Measurements from ENCODE around the gene SPRED1. TPM values are rescaled to one million over a fixed set of nuclear protein-coding genes. Genes with fewer than 3 reads are reported as not detected.

Gene SPRED1
- 1 to 10 TPM in 1 of 2 experiments, under 1 TPM in 1; 0.77 to 1.2 TPM for total RNA-seq

- POLR2A ChIA-PET, result interaction anchor here (0.6 kb wide), 2 partner anchors 24 to 29 kb away, joined by 3 to 5 read pairs; no protein-coding TSS in a partner anchor
- no peaks in the 10 kb centered on the region for H3K36me3 Mint-ChIP-seq
- peak; percentile 55 for DNase-seq
Measured at GRCh38 chr15:38252481-38253350, at the start of gene SPRED1. Gene SPRED1, plus strand, starts transcription at chr15:38252836. Its CDS starts 350 bp downstream, at chr15:38253186.

DNA sequence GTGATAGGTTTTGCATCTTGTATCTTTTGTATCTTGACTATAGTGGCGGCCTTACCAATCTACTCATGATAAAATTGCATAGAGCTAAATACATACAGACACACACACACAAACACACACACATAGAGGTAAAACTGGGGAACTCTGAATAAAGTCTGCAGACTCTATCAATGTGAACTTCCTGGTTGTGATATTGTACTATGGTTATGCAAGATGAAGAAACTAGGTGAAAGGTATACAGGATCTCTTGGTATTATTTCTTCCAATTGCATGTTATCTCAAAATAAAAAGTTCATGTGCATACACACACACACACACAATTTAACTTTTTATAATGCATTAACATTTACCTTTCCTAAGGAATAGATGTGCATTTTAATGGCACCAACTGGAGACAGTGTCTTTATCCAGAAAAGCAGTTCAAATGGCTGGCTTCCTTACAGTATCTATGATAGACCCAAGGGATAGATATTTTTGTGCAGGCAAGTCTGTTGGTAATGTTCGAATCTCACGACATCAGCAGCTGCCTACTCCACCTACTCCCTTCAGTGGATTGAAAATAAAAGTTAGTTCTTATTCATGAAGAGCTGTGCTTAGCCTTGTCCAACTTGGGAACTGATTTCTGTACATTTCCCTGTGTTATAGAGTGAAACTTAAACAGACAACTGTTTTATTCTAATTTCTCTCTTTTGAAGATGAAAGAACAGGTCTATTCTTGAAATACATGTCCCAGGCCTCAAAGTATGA is 46.9 kb upstream of the SPRED1 start:
- no peak for ATAC-seq (ENCODE audit: low read depth)
- Mint-ChIP-seq H3K4me1 (no peaks in the 10 kb centered on the region), H3K27ac (no peak overlapping the region), H3K9me3 (no peaks in the 10 kb centered on the region), H3K27me3 (peaks cover 18% of the 10 kb centered on the region), H3K36me3 (no peaks in the 10 kb centered on the region), H3K4me3 (no peak overlapping the region)
- POLR2A ChIA-PET, result no interaction called here
- DNase-seq, result no peak

More at GRCh38 chr15:38252481-38253350, at the start of gene SPRED1:
- ATAC-seq (ENCODE audit: low read depth), result peak; percentile 27
- Mint-ChIP-seq H3K27me3 (peaks cover 47% of the 10 kb centered on the region), H3K4me1 (peaks cover 22% of the 10 kb centered on the region), H3K27ac (peak within 1 kb of the TSS; percentile 60), H3K9me3 (no peaks in the 10 kb centered on the region), H3K4me3 (peak within 1 kb of the TSS; percentile 89)

DNA sequence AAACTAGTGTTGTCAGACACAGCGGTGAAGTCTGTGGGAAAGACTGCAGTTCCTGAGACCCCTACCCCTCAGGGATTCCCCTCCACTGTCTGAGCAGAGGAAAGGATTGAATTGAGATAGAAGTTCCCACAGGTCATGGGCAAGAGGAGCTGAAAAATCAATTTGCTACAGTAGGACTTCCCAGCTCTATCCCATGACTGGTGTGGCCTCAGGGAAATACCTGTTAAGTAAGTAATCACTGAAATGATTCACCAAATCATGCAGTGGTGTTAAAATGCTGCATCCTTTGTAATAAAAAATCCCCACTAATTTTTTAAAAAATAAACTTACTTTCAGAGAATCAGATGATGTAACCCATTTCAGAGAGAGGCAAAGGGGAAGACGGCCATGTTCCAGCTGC is 45.0 kb upstream of the SPRED1 start:
- POLR2A ChIA-PET, result no interaction called here
- no peak for ATAC-seq (ENCODE audit: low read depth)
- H3K4me3 Mint-ChIP-seq, result no peak overlapping the region
- H3K27ac Mint-ChIP-seq, result no peak overlapping the region
- H3K4me1 Mint-ChIP-seq, result no peaks in the 10 kb centered on the region
- DNase-seq, result no peak
- H3K9me3 Mint-ChIP-seq, result no peaks in the 10 kb centered on the region
- H3K27me3 Mint-ChIP-seq, result peaks cover 18% of the 10 kb centered on the region
- no peaks in the 10 kb centered on the region for H3K36me3 Mint-ChIP-seq

DNA sequence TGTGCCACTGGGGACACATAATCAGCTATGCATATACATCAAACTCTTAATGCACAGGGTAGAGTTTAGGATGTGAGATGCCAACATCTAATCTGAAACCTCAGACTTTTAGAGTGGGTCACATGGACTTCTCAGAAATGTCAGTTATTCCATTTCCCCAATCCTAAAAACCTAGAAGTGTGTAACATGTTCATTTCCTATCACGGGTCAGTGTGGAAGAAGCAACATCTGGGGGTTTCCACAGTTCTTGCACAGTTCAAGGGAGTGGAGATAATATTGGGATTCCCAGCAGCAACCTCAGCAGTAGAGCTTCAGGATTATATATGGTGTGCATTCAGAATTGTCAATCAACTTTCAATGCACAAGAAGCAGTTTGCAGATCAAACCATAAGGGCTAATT is 44.4 kb upstream of the SPRED1 start:
- H3K4me3 Mint-ChIP-seq, result no peak overlapping the region
- H3K27ac Mint-ChIP-seq, result no peak overlapping the region
- ATAC-seq (ENCODE audit: low read depth) (no peak), DNase-seq (no peak)
- POLR2A ChIA-PET, result no interaction called here
- no peaks in the 10 kb centered on the region for H3K4me1 Mint-ChIP-seq
- no peaks in the 10 kb centered on the region for H3K36me3 Mint-ChIP-seq
- peaks cover 18% of the 10 kb centered on the region for H3K27me3 Mint-ChIP-seq
- H3K9me3 Mint-ChIP-seq, result no peaks in the 10 kb centered on the region

DNA sequence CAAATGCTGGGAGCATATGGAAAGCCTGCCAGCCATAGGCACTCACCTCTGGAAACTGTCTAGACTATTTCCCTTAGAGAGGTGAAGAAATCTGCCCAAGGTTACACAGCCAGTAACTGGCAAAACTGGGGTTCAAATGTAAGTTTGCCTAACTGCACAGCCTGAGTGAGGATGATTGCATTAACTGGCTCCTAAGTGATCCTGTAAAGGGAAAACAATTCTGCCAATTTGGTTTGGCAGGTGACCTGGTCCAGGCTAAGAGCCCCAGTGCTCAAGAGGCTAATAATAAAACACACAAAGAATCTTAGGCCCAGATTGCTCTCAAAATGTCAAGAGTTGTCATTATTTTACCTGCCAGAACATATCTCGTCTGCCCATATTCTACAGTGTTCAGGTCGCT is 43.9 kb upstream of the SPRED1 start:
- POLR2A ChIA-PET, result no interaction called here
- DNase-seq (no peak), ATAC-seq (ENCODE audit: low read depth) (no peak)
- Mint-ChIP-seq H3K4me1 (no peaks in the 10 kb centered on the region), H3K27me3 (peaks cover 22% of the 10 kb centered on the region), H3K36me3 (no peaks in the 10 kb centered on the region), H3K27ac (no peak overlapping the region), H3K9me3 (no peaks in the 10 kb centered on the region), H3K4me3 (no peak overlapping the region)

DNA sequence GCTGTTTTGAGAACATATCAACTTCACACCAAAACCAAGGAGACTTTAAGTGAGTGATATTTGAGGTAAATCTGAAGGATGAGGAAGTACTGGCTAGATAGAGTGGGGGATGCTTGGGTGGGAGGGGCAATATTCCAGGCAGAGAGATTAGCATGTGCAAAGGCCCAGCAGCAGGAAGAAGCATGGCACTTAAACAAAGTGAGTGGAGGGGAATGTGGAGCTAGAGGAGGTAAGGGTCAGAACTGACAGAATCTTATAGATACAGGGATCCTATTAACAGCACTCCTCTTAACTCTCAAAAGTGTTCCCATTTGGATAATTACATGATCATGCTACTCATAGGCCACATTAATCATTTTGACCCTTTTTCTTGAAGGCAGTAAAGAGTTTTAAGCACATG is 41.4 kb upstream of the SPRED1 start:
- H3K27me3 Mint-ChIP-seq, result peaks cover 12% of the 10 kb centered on the region
- no peaks in the 10 kb centered on the region for H3K36me3 Mint-ChIP-seq
- no peak for DNase-seq
- H3K27ac Mint-ChIP-seq, result no peak overlapping the region
- H3K4me3 Mint-ChIP-seq, result no peak overlapping the region
- H3K4me1 Mint-ChIP-seq, result no peaks in the 10 kb centered on the region
- no peak for ATAC-seq (ENCODE audit: low read depth)
- H3K9me3 Mint-ChIP-seq, result no peaks in the 10 kb centered on the region
- POLR2A ChIA-PET, result no interaction called here

GRCh38 chr15:38211811-38212210 is 40.8 kb upstream of the SPRED1 start:
- no peak for DNase-seq
- Mint-ChIP-seq H3K27me3 (peaks cover 12% of the 10 kb centered on the region), H3K9me3 (no peaks in the 10 kb centered on the region), H3K36me3 (no peaks in the 10 kb centered on the region), H3K4me1 (no peaks in the 10 kb centered on the region), H3K27ac (no peak overlapping the region), H3K4me3 (no peak overlapping the region)
- POLR2A ChIA-PET, result no interaction called here
- no peak for ATAC-seq (ENCODE audit: low read depth)

GRCh38 chr15:38212729-38213351 is 39.8 kb upstream of the SPRED1 start:
- no peak overlapping the region for H3K4me3 Mint-ChIP-seq
- no peaks in the 10 kb centered on the region for H3K36me3 Mint-ChIP-seq
- no peak for DNase-seq
- H3K9me3 Mint-ChIP-seq, result no peaks in the 10 kb centered on the region
- peaks cover 7% of the 10 kb centered on the region for H3K27me3 Mint-ChIP-seq
- no peak for ATAC-seq (ENCODE audit: low read depth)
- POLR2A ChIA-PET, result no interaction called here
- no peak overlapping the region for H3K27ac Mint-ChIP-seq
- H3K4me1 Mint-ChIP-seq, result peaks cover 1% of the 10 kb centered on the region

DNA sequence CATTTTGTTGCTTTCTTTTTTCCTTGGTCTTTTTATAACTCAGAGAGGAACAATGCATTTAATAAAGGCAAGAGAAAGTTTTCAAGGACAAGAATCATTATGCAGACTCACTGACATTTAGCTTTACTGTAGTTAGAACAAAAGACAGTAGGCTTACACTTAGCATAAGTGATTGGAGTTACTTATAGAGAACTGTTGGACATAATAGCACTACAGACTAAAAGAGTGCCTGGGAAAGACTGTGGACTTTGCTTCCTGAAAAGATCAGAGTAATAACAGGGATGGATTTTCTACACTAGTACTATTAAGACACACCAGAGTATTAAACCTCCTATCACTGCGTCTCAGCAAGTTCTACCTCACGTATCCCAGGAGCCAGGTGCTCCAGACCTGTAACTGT is 39.3 kb upstream of the SPRED1 start:
- Mint-ChIP-seq H3K4me3 (no peak overlapping the region), H3K27me3 (peaks cover 7% of the 10 kb centered on the region), H3K4me1 (peaks cover 1% of the 10 kb centered on the region), H3K27ac (no peak overlapping the region), H3K9me3 (no peaks in the 10 kb centered on the region), H3K36me3 (no peaks in the 10 kb centered on the region)
- POLR2A ChIA-PET, result no interaction called here
- DNase-seq, result no peak
- no peak for ATAC-seq (ENCODE audit: low read depth)

DNA sequence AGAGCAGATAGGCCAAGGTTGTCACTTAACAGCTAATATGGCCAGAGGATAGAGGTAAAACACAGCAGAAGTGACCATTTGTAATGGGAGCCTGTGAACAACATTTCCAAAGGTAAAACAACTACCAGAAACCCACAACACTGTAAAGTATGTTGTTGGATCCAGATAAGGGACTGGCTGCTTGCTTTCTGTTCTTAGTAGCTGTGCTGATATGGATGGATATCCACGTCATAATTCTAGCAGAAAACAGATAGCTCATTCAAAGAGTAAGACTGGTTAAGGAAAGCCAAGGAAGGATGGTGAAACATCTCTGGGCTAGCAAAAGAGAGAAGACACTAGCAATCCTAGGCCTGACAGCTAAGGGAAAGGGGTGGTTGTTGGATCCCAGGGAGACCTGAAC is 36.9 kb upstream of the SPRED1 start:
- Mint-ChIP-seq H3K4me1 (peaks cover 1% of the 10 kb centered on the region), H3K4me3 (no peak overlapping the region), H3K9me3 (no peaks in the 10 kb centered on the region), H3K27ac (no peak overlapping the region), H3K36me3 (no peaks in the 10 kb centered on the region), H3K27me3 (peaks cover 10% of the 10 kb centered on the region)
- DNase-seq, result no peak
- no peak for ATAC-seq (ENCODE audit: low read depth)
- POLR2A ChIA-PET, result no interaction called here

GRCh38 chr15:38216763-38217162 is 35.9 kb upstream of the SPRED1 start:
- Mint-ChIP-seq H3K4me1 (peaks cover 1% of the 10 kb centered on the region), H3K27ac (no peak overlapping the region), H3K27me3 (peaks cover 10% of the 10 kb centered on the region), H3K4me3 (no peak overlapping the region), H3K9me3 (no peaks in the 10 kb centered on the region), H3K36me3 (no peaks in the 10 kb centered on the region)
- ATAC-seq (ENCODE audit: low read depth) (no peak), DNase-seq (no peak)
- POLR2A ChIA-PET, result no interaction called here

- H3K27me3 Mint-ChIP-seq, result peaks cover 10% of the 10 kb centered on the region
- no peaks in the 10 kb centered on the region for H3K36me3 Mint-ChIP-seq
- no peaks in the 10 kb centered on the region for H3K9me3 Mint-ChIP-seq
- no peak overlapping the region for H3K27ac Mint-ChIP-seq
- H3K4me3 Mint-ChIP-seq, result no peak overlapping the region
- no peak for ATAC-seq (ENCODE audit: low read depth)
- POLR2A ChIA-PET, result no interaction called here
- peaks cover 1% of the 10 kb centered on the region for H3K4me1 Mint-ChIP-seq
- DNase-seq, result no peak
Measured at GRCh38 chr15:38217191-38217595, 35.4 kb upstream of the SPRED1 start.

- Mint-ChIP-seq H3K36me3 (no peaks in the 10 kb centered on the region), H3K4me1 (peaks cover 1% of the 10 kb centered on the region), H3K27me3 (peaks cover 10% of the 10 kb centered on the region), H3K9me3 (no peaks in the 10 kb centered on the region), H3K27ac (no peak overlapping the region), H3K4me3 (no peak overlapping the region)
- ATAC-seq (ENCODE audit: low read depth), result no peak
- POLR2A ChIA-PET, result no interaction called here
- DNase-seq, result no peak
Measured at GRCh38 chr15:38217788-38218609, 34.6 kb upstream of the SPRED1 start.

Data from activated naive CD8-positive, alpha-beta T cell treated with anti-CD3 and anti-CD28 coated beads, Interleukin-2, amount 10 ng/mL, durations not matched to agents 7 days and 5 days (primary cell).